Spleen (tissue), 11 donors: ENCODE results near the gene DENR. TPM values are rescaled to one million over a fixed set of nuclear protein-coding genes. Genes with fewer than 3 reads are reported as not detected.
A peak's percentile ranks its signal among the peaks of the same experiment; 100 is the strongest.

Source experiments
- DNase-seq: peaks from one replicate; pipeline ENCODE4 v3.0.0-alpha.2; 2020
- H3K27ac ChIP-seq, 8 donors: fragments of 200-600 bp; sonication (generic) in 7 of 8; 1 replicate in 4 of 8; 2 replicates in 4 of 8; pipeline versions ENCODE4 v1.5.0 to v1.8.0; 2016 to 2021; ENCODE audit warnings: inconsistent platforms in 4 of 8, mild to moderate bottlenecking in 4 of 8, moderate library complexity in 1 of 8
- H3K27me3 ChIP-seq, 7 donors: fragments of 200-600 bp; sonication (generic) in 6 of 7; replicated peaks in 1 of 7; 1 replicate in 4 of 7; 2 replicates in 3 of 7; pipeline versions ENCODE4 v1.5.0 to v1.8.0; 2016 to 2021; ENCODE audit warnings: inconsistent platforms in 3 of 7, mild to moderate bottlenecking in 1 of 7
- H3K36me3 ChIP-seq, 6 donors: fragments of 200-600 bp; sonication (generic) in 5 of 6; 1 replicate in 4 of 6; 2 replicates in 2 of 6; pipeline versions ENCODE4 v1.5.0 to v1.8.0; 2016 to 2021; ENCODE audit warnings: inconsistent platforms in 2 of 6
- H3K4me1 ChIP-seq, 6 donors: fragments of 200-600 bp; sonication (generic) in 5 of 6; 1 replicate in 3 of 6; 2 replicates in 3 of 6; pipeline versions ENCODE4 v1.5.0 to v1.8.0; 2016 to 2021; ENCODE audit warnings: inconsistent platforms in 3 of 6
- H3K4me3 ChIP-seq, 8 donors: fragments of 200-600 bp; sonication (generic) in 7 of 8; 1 replicate in 4 of 8; 2 replicates in 4 of 8; pipeline versions ENCODE4 v1.5.0 to v1.8.0; 2016 to 2021; ENCODE audit warnings: inconsistent platforms in 4 of 8, mild to moderate bottlenecking in 4 of 8, moderate library complexity in 2 of 8
- H3K9me3 ChIP-seq, 8 donors: fragments of 200-600 bp; sonication (generic) in 7 of 8; 1 replicate in 4 of 8; 2 replicates in 4 of 8; pipeline versions ENCODE4 v1.5.0 to v1.8.0; 2016 to 2021; ENCODE audit warnings: inconsistent platforms in 4 of 8
- CTCF ChIP-seq, 11 experiments: fragments of 200-600 bp in 7 of 11; fragments of 450-650 bp in 4 of 11; sonication (generic) in 4 of 11; IDR thresholded peaks in 8 of 11; conservative IDR thresholded peaks in 3 of 11; 1 replicate in 7 of 11; 2 replicates in 4 of 11; pipeline versions ENCODE4 v1.4.0 to v1.8.0; 2016 to 2021; ENCODE audit warnings: antibody characterized with exemption in 11 of 11, inconsistent platforms in 4 of 11, mild to moderate bottlenecking in 1 of 11
- POLR2A ChIP-seq, 3 donors: fragments of 450-650 bp; IDR thresholded peaks; one replicate each; pipeline ENCODE4 v1.5.1; 2017; ENCODE audit warnings: antibody characterized with exemption in 3 of 3, mild to moderate bottlenecking in 1 of 3
- POLR2AphosphoS5 ChIP-seq, 3 donors: sonication (generic); formaldehyde crosslinking; IDR thresholded peaks; one replicate each; pipeline ENCODE4 v1.5.1; 2017; ENCODE audit warnings: antibody characterized with exemption in 3 of 3
- WGBS, 5 donors: extraction: QIAGEN DNeasy Blood & Tissue Kit in 3 of 5; methylation state at CpG; one replicate each; pipeline versions ENCODE4 v1.1.5 to v1.1.7; 2013 to 2018; 5-methylcytosine and 5-hydroxymethylcytosine counted together
- intact Hi-C: fragments of 100-400 bp; cut with DNase I; formaldehyde crosslinking; loops from one replicate; pipeline ENCODE4 v1.15.0; 2023; ENCODE audit warnings: low total_unique reads
- polyA plus RNA-seq, 3 donors: library from polyadenylated mRNA; stranded (reverse); fragments of 200-250 nt; gene quantifications; one replicate each; pipeline ENCODE4 v1.2.1, GENCODE V29; 2013
- total RNA-seq, 7 donors: library from RNA; depleted of rRNA in 3 of 7; stranded (reverse); fragments of >200 nt in 3 of 7; fragmentation: NEBNext Ultra II Directional in 4 of 7; extraction: Animal tissue kit (Norgen Biotek cat#: 25700) in 4 of 7; gene quantifications; one replicate each; pipeline versions ENCODE4 v1.1.0 to v1.2.1, GENCODE V29; 2016 to 2021
- donor health status: healthy with polysubstance abuse.
- donor health status: DM: no; HTN: no; CAD: no; lungs with moderate emphysema.
- donor health status: DM: no; HTN: no; CAD: no.
- donor health status: Bipolar disorder and iron deficiency.
- donor health status: healthy.
- donor health status: DM: no; HTN: no; CAD: no.
- donor health status: DM: yes; HTN: yes; CAD: no.

Gene DENR
- total and polyA plus RNA-seq, 10 donors, result 26.6 to 41.7 (median 35.9) TPM

- 91 to 94% (median 92%) methylated on average over 7 of the region's 7 CpGs for WGBS, 5 donors
- TF ChIP-seq POLR2AphosphoS5 (IDR thresholded peaks at IDR 0.05), result no peak
- TF ChIP-seq CTCF (IDR thresholded peaks at IDR 0.05 in 8 of 11, conservative IDR thresholded peaks at IDR 0.05 in 3 of 11), result no peak
- TF ChIP-seq POLR2A (IDR thresholded peaks at IDR 0.05), result no peak
- no peak overlapping the region for H3K4me3 ChIP-seq
- H3K4me1 ChIP-seq, result peaks cover 0 to 18% (median 0%) of the 10 kb centered on the region in 6 donors
- no peaks in the 10 kb centered on the region for H3K9me3 ChIP-seq
- DNase-seq, result no peak
- H3K36me3 ChIP-seq, result no peaks in the 10 kb centered on the region
- H3K27ac ChIP-seq, result no peak overlapping the region
- intact Hi-C loops, result no loop called here
- H3K27me3 ChIP-seq, result no peaks in the 10 kb centered on the region
Observed at GRCh38 chr12:122740351-122740750, 12.3 kb upstream of the DENR start.

GRCh38 chr12:122743895-122744525 lies 8.6 kb upstream of the DENR start:
- peak overlapping the region in 1 of 8 donors; percentile 47 for H3K4me3 ChIP-seq
- peaks cover 0 to 30% (median 0%) of the 10 kb centered on the region in 6 donors for H3K4me1 ChIP-seq
- DNase-seq, result peak; percentile 87
- WGBS, 5 donors, result 55 to 88% (median 76%) methylated on average over 7 of the region's 7 CpGs
- TF ChIP-seq CTCF (IDR thresholded peaks at IDR 0.05 in 8 of 11, conservative IDR thresholded peaks at IDR 0.05 in 3 of 11), result no peak
- peak in 1 of 3 donors; percentile 48 for TF ChIP-seq POLR2AphosphoS5 (IDR thresholded peaks at IDR 0.05)
- no peak for TF ChIP-seq POLR2A (IDR thresholded peaks at IDR 0.05)
- peak overlapping the region in 7 of 8 donors; percentile 15 to 81 (median 66) for H3K27ac ChIP-seq
- intact Hi-C loops, result no loop called here
- no peaks in the 10 kb centered on the region for H3K9me3 ChIP-seq
- H3K36me3 ChIP-seq, result no peaks in the 10 kb centered on the region
- H3K27me3 ChIP-seq, result no peaks in the 10 kb centered on the region

- intact Hi-C loops, result no loop called here
- WGBS, 5 donors, result 67 to 78% (median 71%) methylated on average over 9 of the region's 9 CpGs
- no peak for DNase-seq
- Histone ChIP-seq H3K27ac (peak overlapping the region in 5 of 8 donors; percentile 21 to 69 (median 53)), H3K4me1 (peaks cover 0 to 52% (median 9%) of the 10 kb centered on the region in 6 donors), H3K9me3 (no peaks in the 10 kb centered on the region), H3K4me3 (no peak overlapping the region), H3K36me3 (no peaks in the 10 kb centered on the region), H3K27me3 (peaks cover 0 to under 1% (median 0%) of the 10 kb centered on the region in 7 donors)
- TF ChIP-seq POLR2A (IDR thresholded peaks at IDR 0.05) (no peak), POLR2AphosphoS5 (IDR thresholded peaks at IDR 0.05) (no peak), CTCF (IDR thresholded peaks at IDR 0.05 in 8 of 11, conservative IDR thresholded peaks at IDR 0.05 in 3 of 11) (no peak)
Observed at GRCh38 chr12:122747224-122748135, 5.1 kb upstream of the DENR start.
